Mucosa of stomach (tissue), 1 donor: ENCODE measurements around the gene HELQ.
A peak's percentile ranks its signal among the peaks of the same experiment; 100 is the strongest.

Experiments
- H3K27me3 ChIP-seq: one replicate; pipeline ENCODE4 v1.7.0; 2013; ENCODE audit warnings: mild to moderate bottlenecking, low read length; ENCODE audit not compliant: control insufficient read depth, insufficient read depth
- H3K36me3 ChIP-seq: one replicate; pipeline ENCODE4 v1.7.0; 2013; ENCODE audit warnings: low read length; ENCODE audit not compliant: control insufficient read depth, insufficient read depth
- H3K4me1 ChIP-seq: one replicate; pipeline ENCODE4 v1.7.0; 2013; ENCODE audit warnings: mild to moderate bottlenecking, low read length; ENCODE audit not compliant: control insufficient read depth, insufficient read depth
- H3K4me3 ChIP-seq: one replicate; pipeline ENCODE4 v1.7.0; 2013; ENCODE audit warnings: low read length
- H3K9ac ChIP-seq: one replicate; pipeline ENCODE4 v1.7.0; 2013; ENCODE audit warnings: mild to moderate bottlenecking, low read length, moderate library complexity
- H3K9me3 ChIP-seq: one replicate; pipeline ENCODE4 v1.7.0; 2013; ENCODE audit warnings: mild to moderate bottlenecking, low read length, moderate library complexity; ENCODE audit not compliant: control insufficient read depth
- donor health status: Pancreatic carcinoma.

The HELQ gene

GRCh38 chr4:83484500-83485461, 29.2 kb upstream of the HELQ start, which contains the start of gene ABRAXAS1:
TSS of gene ABRAXAS1 (minus strand) at chr4:83485100. CDS start at chr4:83485072, 28 bp downstream.
- peak within 1 kb of the TSS; percentile 47 for H3K9ac ChIP-seq
- H3K27me3 ChIP-seq, result no peaks in the 10 kb centered on the region
- H3K36me3 ChIP-seq, result no peaks in the 10 kb centered on the region
- no peaks in the 10 kb centered on the region for H3K9me3 ChIP-seq
- H3K4me1 ChIP-seq, result peaks cover 3% of the 10 kb centered on the region
- peak within 1 kb of the TSS; percentile 47 for H3K4me3 ChIP-seq

- Histone ChIP-seq H3K9ac (no peak overlapping the region), H3K4me1 (no peaks in the 10 kb centered on the region), H3K4me3 (no peak overlapping the region), H3K9me3 (no peaks in the 10 kb centered on the region), H3K27me3 (no peaks in the 10 kb centered on the region), H3K36me3 (no peaks in the 10 kb centered on the region)
Measured at GRCh38 chr4:83473966-83474365, 18.3 kb upstream of the HELQ start.

GRCh38 chr4:83473423-83473822, 17.8 kb upstream of the HELQ start:
- Histone ChIP-seq H3K36me3 (no peaks in the 10 kb centered on the region), H3K4me3 (no peak overlapping the region), H3K4me1 (no peaks in the 10 kb centered on the region), H3K9ac (no peak overlapping the region), H3K9me3 (no peaks in the 10 kb centered on the region), H3K27me3 (no peaks in the 10 kb centered on the region)

- peak overlapping the region; percentile 95 for H3K9ac ChIP-seq
- peak overlapping the region; percentile 90 for H3K4me3 ChIP-seq
- H3K4me1 ChIP-seq, result no peaks in the 10 kb centered on the region
- H3K27me3 ChIP-seq, result no peaks in the 10 kb centered on the region
- H3K36me3 ChIP-seq, result no peaks in the 10 kb centered on the region
- H3K9me3 ChIP-seq, result no peaks in the 10 kb centered on the region
Measured at GRCh38 chr4:83456184-83456501, 520 bp upstream of the HELQ start.

GRCh38 chr4:83454686-83455085, 937 bp downstream of the HELQ start:
- Histone ChIP-seq H3K4me3 (peak overlapping the region; percentile 90), H3K4me1 (no peaks in the 10 kb centered on the region), H3K9ac (peak overlapping the region; percentile 95), H3K9me3 (no peaks in the 10 kb centered on the region), H3K27me3 (no peaks in the 10 kb centered on the region), H3K36me3 (no peaks in the 10 kb centered on the region)

- H3K36me3 ChIP-seq, result no peaks in the 10 kb centered on the region
- H3K9me3 ChIP-seq, result no peaks in the 10 kb centered on the region
- no peaks in the 10 kb centered on the region for H3K27me3 ChIP-seq
- H3K4me3 ChIP-seq, result no peak overlapping the region
- H3K4me1 ChIP-seq, result no peaks in the 10 kb centered on the region
- H3K9ac ChIP-seq, result no peak overlapping the region
Measured at GRCh38 chr4:83449009-83449408, 6.6 kb downstream of the HELQ start.

GRCh38 chr4:83440899-83441298, 14.7 kb downstream of the HELQ start:
- Histone ChIP-seq H3K9ac (no peak overlapping the region), H3K36me3 (no peaks in the 10 kb centered on the region), H3K9me3 (no peaks in the 10 kb centered on the region), H3K27me3 (no peaks in the 10 kb centered on the region), H3K4me3 (no peak overlapping the region), H3K4me1 (no peaks in the 10 kb centered on the region)

GRCh38 chr4:83440148-83440814, 15.3 kb downstream of the HELQ start:
- Histone ChIP-seq H3K9me3 (no peaks in the 10 kb centered on the region), H3K4me3 (no peak overlapping the region), H3K9ac (no peak overlapping the region), H3K4me1 (no peaks in the 10 kb centered on the region), H3K27me3 (no peaks in the 10 kb centered on the region), H3K36me3 (no peaks in the 10 kb centered on the region)

GRCh38 chr4:83438719-83439118, 16.9 kb downstream of the HELQ start:
- no peaks in the 10 kb centered on the region for H3K36me3 ChIP-seq

GRCh38 chr4:83436680-83437079, 18.9 kb downstream of the HELQ start:
- Histone ChIP-seq H3K4me1 (no peaks in the 10 kb centered on the region), H3K9me3 (no peaks in the 10 kb centered on the region), H3K4me3 (no peak overlapping the region), H3K36me3 (no peaks in the 10 kb centered on the region), H3K27me3 (no peaks in the 10 kb centered on the region), H3K9ac (no peak overlapping the region)

More at GRCh38 chr4:83438719-83439118, 16.9 kb downstream of the HELQ start:
- H3K9me3 ChIP-seq, result no peaks in the 10 kb centered on the region
- no peak overlapping the region for H3K9ac ChIP-seq
- no peaks in the 10 kb centered on the region for H3K27me3 ChIP-seq
- H3K4me1 ChIP-seq, result no peaks in the 10 kb centered on the region
- H3K4me3 ChIP-seq, result no peak overlapping the region

GRCh38 chr4:83431200-83431599, 24.4 kb downstream of the HELQ start:
- no peaks in the 10 kb centered on the region for H3K27me3 ChIP-seq
- H3K4me1 ChIP-seq, result no peaks in the 10 kb centered on the region
- no peaks in the 10 kb centered on the region for H3K9me3 ChIP-seq
- H3K36me3 ChIP-seq, result no peaks in the 10 kb centered on the region
- no peak overlapping the region for H3K9ac ChIP-seq
- H3K4me3 ChIP-seq, result no peak overlapping the region

GRCh38 chr4:83418211-83418610, 37.4 kb downstream of the HELQ start:
- no peaks in the 10 kb centered on the region for H3K36me3 ChIP-seq
- no peaks in the 10 kb centered on the region for H3K27me3 ChIP-seq
- H3K4me1 ChIP-seq, result no peaks in the 10 kb centered on the region
- no peaks in the 10 kb centered on the region for H3K9me3 ChIP-seq
- no peak overlapping the region for H3K4me3 ChIP-seq
- no peak overlapping the region for H3K9ac ChIP-seq
